HG03108 (cell line): ENCODE measurements around the gene SYMPK.

Experiments
- ATAC-seq: cut with Tn5 transposase; IDR thresholded peaks from one replicate; pipeline ENCODE4 v1.9.1; 2021; ENCODE audit warnings: moderate library complexity; ENCODE audit not compliant: unreplicated experiment

Gene SYMPK

GRCh38 chr19:45826934-45827333 is 36.0 kb downstream of the SYMPK start:
- ATAC-seq: no peak

- no peak for ATAC-seq
These were observed 36.7 kb downstream of the SYMPK start for GRCh38 chr19:45825917-45826893.

DNA sequence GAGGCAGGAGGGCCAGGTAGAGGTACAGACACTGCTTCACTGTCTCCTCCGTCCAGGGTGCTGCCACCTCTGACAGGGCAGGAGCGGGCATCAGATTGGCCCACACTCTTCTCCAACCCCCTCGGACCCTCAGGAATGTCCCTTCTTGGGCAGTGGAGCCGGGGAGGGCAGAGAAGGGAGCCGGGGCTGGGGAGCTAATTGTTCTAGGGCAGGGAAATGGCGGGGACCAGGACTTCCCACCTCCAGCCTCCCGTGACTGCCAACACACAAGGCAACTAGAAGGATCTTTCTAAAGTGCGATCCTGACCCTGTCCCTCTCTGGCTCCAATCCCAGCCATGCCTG is 37.7 kb downstream of the SYMPK start:
- ATAC-seq: no peak

GRCh38 chr19:45824531-45825262 is 38.2 kb downstream of the SYMPK start:
- ATAC-seq: no peak

- ATAC-seq: no peak
These were observed 38.9 kb downstream of the SYMPK start for GRCh38 chr19:45824041-45824471.

DNA sequence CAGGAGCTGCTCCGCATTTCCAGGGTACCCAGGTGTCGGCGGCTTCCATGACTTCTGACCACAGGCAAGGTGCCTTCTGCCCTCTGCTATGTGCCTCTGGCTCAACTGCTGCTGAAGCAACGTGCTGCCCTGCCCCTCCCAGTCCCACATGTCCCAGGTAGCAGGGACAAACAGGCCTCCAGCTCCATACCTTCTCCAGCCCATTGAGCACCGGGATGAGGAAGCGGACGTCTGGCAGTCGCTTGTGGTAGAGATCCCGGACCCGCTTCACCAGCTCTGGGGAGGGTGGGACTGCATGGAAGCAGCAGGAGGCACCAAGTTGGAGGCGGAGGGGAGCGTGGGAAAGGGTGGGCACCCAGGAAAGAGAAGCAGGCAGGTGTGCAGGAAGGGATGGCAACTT is 39.8 kb downstream of the SYMPK start:
- no peak for ATAC-seq

- ATAC-seq: no peak
These were observed 40.2 kb downstream of the SYMPK start for GRCh38 chr19:45822716-45823115.

- no peak for ATAC-seq
These were observed 41.4 kb downstream of the SYMPK start for GRCh38 chr19:45821570-45821969.

GRCh38 chr19:45821103-45821521 is 41.8 kb downstream of the SYMPK start:
- no peak for ATAC-seq

DNA sequence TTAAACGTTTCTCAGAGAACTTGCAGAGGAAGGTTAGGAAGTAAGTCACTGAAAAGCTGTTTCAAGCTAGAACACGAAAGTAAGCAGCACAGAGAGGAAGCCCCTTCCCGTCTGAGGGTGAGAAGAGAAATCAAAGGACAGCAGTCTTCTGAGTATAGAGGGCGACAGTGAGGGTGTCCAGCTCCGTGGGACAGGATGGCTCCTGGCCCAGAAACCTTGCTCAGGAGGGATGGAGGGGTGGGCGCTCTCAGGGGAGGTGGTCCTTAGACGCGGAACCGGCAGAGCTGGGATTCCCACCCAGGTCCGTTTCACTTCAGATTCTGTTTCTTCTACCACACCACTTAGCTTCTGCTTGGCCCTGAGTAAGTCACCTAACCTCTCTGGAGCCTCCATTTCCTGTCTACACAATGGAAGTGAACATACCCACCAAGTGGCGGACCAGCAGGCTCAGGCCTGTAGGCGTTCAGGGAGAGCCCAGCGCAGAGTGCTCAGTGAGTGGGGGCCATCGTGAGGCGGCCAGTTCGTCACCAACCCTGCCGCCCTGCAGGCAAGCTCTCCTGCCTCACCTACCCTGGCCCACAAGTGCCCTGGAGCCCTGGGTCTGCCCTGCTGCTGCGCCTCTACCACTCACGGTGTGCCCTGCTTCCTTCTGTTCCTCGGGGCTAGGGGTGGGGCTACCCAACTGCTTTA is 42.4 kb downstream of the SYMPK start:
- no peak for ATAC-seq

DNA sequence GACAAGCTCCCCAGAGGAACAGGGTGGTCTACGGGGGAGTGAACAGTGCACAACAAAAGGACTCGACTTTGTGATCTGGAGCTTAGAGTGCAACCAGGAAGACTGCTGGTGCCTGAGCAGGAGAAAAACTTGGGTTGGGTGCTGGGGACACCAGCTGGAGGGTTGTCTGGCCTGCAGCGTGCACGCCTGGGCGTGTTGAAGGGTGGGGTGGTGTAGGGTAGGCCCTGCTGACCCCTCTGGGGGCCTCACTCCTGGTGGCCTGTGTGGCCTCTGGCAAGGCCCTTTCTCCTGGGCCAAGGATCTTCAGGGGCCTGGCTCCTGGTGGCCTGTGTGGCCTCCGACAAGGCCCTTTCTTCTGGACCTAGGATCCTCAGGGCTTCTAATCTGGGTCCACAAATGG is 43.2 kb downstream of the SYMPK start:
- ATAC-seq: no peak

GRCh38 chr19:45817725-45818301 is 45.1 kb downstream of the SYMPK start:
- no peak for ATAC-seq

GRCh38 chr19:45817010-45817724 is 45.8 kb downstream of the SYMPK start:
- peak; percentile 85 for ATAC-seq

- ATAC-seq: no peak
These were observed 46.5 kb downstream of the SYMPK start for GRCh38 chr19:45816236-45817009.

- ATAC-seq: no peak
These were observed 47.3 kb downstream of the SYMPK start for GRCh38 chr19:45815481-45816216.

DNA sequence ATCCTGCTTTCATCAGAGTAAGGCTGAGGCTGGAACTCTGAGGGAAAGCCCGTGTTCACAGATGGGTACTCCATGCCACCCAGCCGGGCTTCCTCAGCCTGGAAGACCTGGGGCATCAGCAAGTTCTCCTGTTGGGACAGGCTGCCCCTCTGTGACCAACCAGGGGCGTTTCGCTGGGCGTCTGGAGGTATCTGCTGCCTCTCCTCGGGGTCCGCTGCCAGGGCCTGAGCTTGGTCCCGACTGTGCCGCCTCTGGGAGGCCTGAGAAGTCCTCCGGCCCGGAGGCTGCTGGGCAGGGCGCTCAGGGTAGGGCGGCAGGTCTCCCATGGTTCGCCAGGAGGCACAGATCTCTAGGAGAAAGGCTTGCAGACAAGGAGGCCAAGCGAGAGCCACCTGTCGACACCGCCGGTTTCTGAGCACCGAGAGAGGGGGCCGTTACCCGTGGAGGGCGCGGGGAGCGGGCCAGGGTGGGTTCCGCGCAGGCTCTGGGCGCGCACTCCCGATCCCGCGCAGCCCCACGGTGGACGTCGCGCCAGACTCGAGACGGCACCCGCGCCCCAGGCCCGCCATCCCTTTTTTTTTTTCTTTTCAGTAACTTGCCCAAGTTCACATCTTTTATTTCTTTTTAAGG is 48.0 kb downstream of the SYMPK start, which contains the start of gene RSPH6A:
Gene RSPH6A (minus strand): TSS at position 458 of the 630 bp plus-strand sequence. CDS start 132 bp downstream, at position 326.
- no peak for ATAC-seq

- ATAC-seq: no peak
These were observed 48.7 kb downstream of the SYMPK start for GRCh38 chr19:45814166-45814780.

DNA sequence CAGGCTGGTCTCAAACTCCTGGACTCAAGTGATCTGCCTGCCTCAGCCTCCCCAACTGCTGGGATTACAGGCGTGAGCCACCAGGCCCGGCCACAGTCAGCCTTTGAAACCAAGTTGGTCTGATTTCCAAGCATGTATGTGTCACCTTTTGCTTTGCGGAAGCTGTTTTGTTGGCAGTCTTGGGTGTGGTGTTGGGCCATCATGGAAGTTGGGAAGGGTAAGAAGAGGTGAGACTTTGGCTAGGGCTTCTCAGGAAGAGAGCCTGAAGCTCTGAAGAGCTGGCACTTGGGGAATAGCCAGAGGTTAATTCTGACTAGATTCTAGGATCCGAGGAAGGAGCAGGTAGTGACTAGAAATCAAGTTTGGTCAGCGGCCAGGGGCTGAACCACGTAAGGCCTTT is 50.6 kb downstream of the SYMPK start:
- ATAC-seq: no peak
